ENCODE results near the gene DAGLA. TPM values are rescaled to one million over a fixed set of nuclear protein-coding genes. Genes with fewer than 3 reads are reported as not detected.

The DAGLA gene
- total and polyA plus RNA-seq, 2 donors from 2014 or later, result 1.4 to 3.9 TPM

GRCh38 chr11:61679296-61679695 lies 895 bp upstream of the DAGLA start:
- DNase-seq (no peak), FAIRE-seq (no peak)
- Histone ChIP-seq H3K4me3 (ENCODE audit: low read length in 3 of 3) (no peak overlapping the region), H3K9ac (ENCODE audit: low read length in 3 of 3) (no peak overlapping the region), H3K36me3 (ENCODE audit: control insufficient read depth in 2 of 3, insufficient read depth in 3 of 3, low read length in 3 of 3) (no peaks in the 10 kb centered on the region), H3K27ac (ENCODE audit: low read depth in 2 of 2, low read length in 2 of 2) (no peak overlapping the region), H3K9me3 (ENCODE audit: control insufficient read depth in 2 of 3, insufficient read depth in 1 of 3, low read length in 3 of 3) (no peaks in the 10 kb centered on the region), H3K27me3 (ENCODE audit: control insufficient read depth, insufficient read depth, low read length) (no peaks in the 10 kb centered on the region), H3K4me1 (ENCODE audit: control insufficient read depth in 2 of 3, insufficient read depth in 2 of 3, low read depth in 1 of 3, low read length in 3 of 3) (peaks cover 0 to 33% (median 10%) of the 10 kb centered on the region in 3 donors)
- no peak for TF ChIP-seq CTCF (IDR thresholded peaks at IDR 0.05; ENCODE audit: borderline replicate concordance, extremely low read depth, insufficient read depth)
- intact Hi-C loops (cut with DNase I), result no loop called here

GRCh38 chr11:61680622-61681221 lies 531 bp downstream of the DAGLA start:
- Histone ChIP-seq H3K27me3 (ENCODE audit: control insufficient read depth, insufficient read depth, low read length) (no peaks in the 10 kb centered on the region), H3K9me3 (ENCODE audit: control insufficient read depth in 2 of 3, insufficient read depth in 1 of 3, low read length in 3 of 3) (no peaks in the 10 kb centered on the region), H3K9ac (ENCODE audit: low read length in 3 of 3) (no peak overlapping the region), H3K4me1 (ENCODE audit: control insufficient read depth in 2 of 3, insufficient read depth in 2 of 3, low read depth in 1 of 3, low read length in 3 of 3) (peaks cover 0 to 35% (median 10%) of the 10 kb centered on the region in 3 donors), H3K4me3 (ENCODE audit: low read length in 3 of 3) (peak overlapping the region; percentile 34 to 66 (median 36)), H3K36me3 (ENCODE audit: control insufficient read depth in 2 of 3, insufficient read depth in 3 of 3, low read length in 3 of 3) (no peaks in the 10 kb centered on the region), H3K27ac (ENCODE audit: low read depth in 2 of 2, low read length in 2 of 2) (no peak overlapping the region)
- no peak for TF ChIP-seq CTCF (IDR thresholded peaks at IDR 0.05; ENCODE audit: borderline replicate concordance, extremely low read depth, insufficient read depth)
- DNase-seq (peak in 1 of 5 donors; percentile 79), FAIRE-seq (no peak)
- intact Hi-C loops (cut with DNase I), result loop anchor here (5.0 kb wide), 1 partner anchor 52 kb away; no protein-coding TSS in a partner anchor

GRCh38 chr11:61682093-61682732 lies 2.0 kb downstream of the DAGLA start:
- intact Hi-C loops (cut with DNase I), result loop anchor here (5.0 kb wide), 1 partner anchor 50 kb away; no protein-coding TSS in a partner anchor
- FAIRE-seq, result no peak
- no peak overlapping the region for H3K4me3 ChIP-seq (ENCODE audit: low read length in 3 of 3)
- H3K9ac ChIP-seq (ENCODE audit: low read length in 3 of 3), result no peak overlapping the region
- no peaks in the 10 kb centered on the region for H3K36me3 ChIP-seq (ENCODE audit: control insufficient read depth in 2 of 3, insufficient read depth in 3 of 3, low read length in 3 of 3)
- peak overlapping the region in 1 of 2 donors; percentile 43 for H3K27ac ChIP-seq (ENCODE audit: low read depth in 2 of 2, low read length in 2 of 2)
- H3K4me1 ChIP-seq (ENCODE audit: control insufficient read depth in 2 of 3, insufficient read depth in 2 of 3, low read depth in 1 of 3, low read length in 3 of 3), result peaks cover 0 to 35% (median 10%) of the 10 kb centered on the region in 3 donors
- H3K27me3 ChIP-seq (ENCODE audit: control insufficient read depth, insufficient read depth, low read length), result no peaks in the 10 kb centered on the region
- DNase-seq, result peak in 1 of 5 donors; percentile 68
- no peak for TF ChIP-seq CTCF (IDR thresholded peaks at IDR 0.05; ENCODE audit: borderline replicate concordance, extremely low read depth, insufficient read depth)
- H3K9me3 ChIP-seq (ENCODE audit: control insufficient read depth in 2 of 3, insufficient read depth in 1 of 3, low read length in 3 of 3), result no peaks in the 10 kb centered on the region

Measured in kidney (tissue), 14 donors.